Stimulated activated naive CD4-positive, alpha-beta T cell (primary cell): ENCODE data around the gene MRTFA.
A peak's percentile ranks its signal among the peaks of the same experiment; 100 is the strongest.
"Not testable (repeated sequence)": the region's sequence is repeated elsewhere in the genome, so short reads cannot be mapped to it uniquely, and the experiment has no call there.

Experiments
- DNase-seq, 6 experiments: peaks; one replicate each; lab custom pipeline; 2025; lab: John Stamatoyannopoulos, UW

Gene MRTFA

DNA sequence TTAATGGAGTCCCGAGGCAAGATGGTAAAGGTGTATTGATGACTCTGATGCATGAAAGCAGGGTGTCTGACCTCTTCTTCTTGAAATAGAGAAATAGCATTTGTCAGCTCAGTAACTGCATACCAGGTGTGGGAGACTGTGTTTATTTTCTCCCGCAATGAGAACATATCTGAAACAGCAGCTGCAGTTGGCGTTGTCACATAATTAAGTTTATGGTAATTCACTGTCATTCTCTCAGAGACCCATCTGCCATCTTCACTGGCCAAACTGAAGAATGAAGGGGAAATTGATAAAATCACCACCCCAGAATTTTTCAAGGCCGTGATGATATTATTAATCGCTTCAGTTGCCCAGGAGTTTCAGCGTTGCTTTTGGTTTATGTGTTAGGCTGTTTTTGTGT is 22.6 kb upstream of the MRTFA start:
- no peak for DNase-seq

GRCh38 chr22:40656651-40657050 is 20.1 kb upstream of the MRTFA start:
- not testable (repeated sequence) for DNase-seq

DNA sequence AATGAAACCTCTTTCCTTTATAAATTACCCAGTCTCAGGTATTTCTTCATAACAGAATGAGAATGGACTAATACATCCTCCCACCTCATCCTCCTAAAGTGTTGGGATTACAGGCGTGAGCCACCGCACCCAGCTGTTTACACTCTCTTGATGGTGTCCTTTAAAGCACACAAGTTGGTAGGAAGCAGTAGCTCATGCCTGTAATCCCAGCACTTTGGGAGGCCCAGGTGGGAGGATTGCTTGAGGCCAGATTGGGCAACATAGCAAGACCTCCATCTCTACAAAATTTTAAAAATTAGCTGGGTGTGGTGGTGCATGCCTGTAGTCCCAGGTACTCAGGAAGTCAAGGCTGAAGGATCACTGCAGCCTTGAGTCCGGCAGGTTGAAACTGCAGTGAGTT is 19.4 kb upstream of the MRTFA start:
- not testable (repeated sequence) for DNase-seq

- no peak for DNase-seq
These were observed 18.1 kb upstream of the MRTFA start for GRCh38 chr22:40654522-40655167.

- no peak for DNase-seq
These were observed 16.8 kb upstream of the MRTFA start for GRCh38 chr22:40653361-40653760.

- peak in 4 of 6 experiments; percentile 32 to 48 (median 39) for DNase-seq
These were observed 15.3 kb upstream of the MRTFA start for GRCh38 chr22:40651563-40652501.

GRCh38 chr22:40651057-40651456 is 14.5 kb upstream of the MRTFA start:
- DNase-seq, result no peak

DNA sequence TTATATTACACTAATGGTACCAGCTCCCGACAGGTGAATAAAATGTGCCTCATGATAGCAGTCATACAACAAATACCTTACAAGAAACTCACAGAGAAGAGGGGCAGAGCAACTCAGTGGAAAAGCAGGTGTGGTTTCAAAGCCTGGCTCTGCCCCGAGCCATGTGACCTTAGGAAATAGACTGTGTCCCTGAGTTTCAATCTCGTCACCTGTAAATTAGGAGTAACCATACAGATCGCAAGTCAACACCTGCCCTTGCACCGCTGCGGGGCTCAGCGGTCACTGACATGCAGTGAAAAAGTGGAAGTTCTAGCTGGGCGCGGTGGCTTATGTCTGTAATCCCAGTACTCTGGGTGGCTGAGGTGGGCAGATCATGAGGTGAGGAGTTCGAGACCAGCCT is 11.9 kb upstream of the MRTFA start:
- DNase-seq, result no peak

- no peak for DNase-seq
These were observed 9.2 kb upstream of the MRTFA start for GRCh38 chr22:40645579-40646197.

- no peak for DNase-seq
These were observed 5.8 kb upstream of the MRTFA start for GRCh38 chr22:40642316-40642715.

DNA sequence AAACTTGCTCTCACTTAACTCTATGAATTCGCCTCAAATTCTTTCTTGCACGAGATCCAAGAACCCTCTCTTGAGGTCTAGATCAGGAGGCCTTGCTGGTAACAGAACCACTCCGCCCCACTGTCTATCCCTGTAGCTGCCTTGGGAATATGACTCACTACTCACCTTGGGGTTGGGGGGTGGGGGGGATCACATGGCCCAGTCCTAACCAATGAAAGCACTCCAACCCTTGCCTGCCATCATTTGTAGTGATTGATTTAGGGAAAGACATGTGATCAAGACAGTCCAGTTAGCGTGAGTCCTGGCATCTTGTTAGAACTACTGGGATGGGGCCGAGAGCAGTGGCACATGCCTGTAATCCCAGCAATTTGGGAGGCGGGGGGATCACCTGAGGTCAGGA is 4.8 kb upstream of the MRTFA start:
- no peak for DNase-seq

DNA sequence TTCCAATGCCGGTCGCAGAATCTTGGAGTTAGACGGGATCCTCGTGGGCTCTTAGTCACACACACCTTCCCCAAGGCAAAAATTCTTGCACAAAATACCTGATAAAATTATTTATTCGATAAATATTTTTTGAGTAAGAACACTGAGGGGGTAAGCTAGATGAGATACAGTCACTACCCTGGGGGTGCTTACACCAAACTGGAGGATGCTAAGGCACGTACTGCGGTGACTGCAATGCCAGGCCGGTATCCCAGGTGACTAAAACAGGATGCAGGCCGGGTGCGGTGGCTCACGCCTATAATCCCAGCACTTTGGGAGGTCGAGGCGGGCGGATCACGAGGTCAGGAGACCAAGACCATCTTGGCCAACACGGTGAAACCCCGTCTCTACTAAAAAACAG is 1.7 kb upstream of the MRTFA start:
- DNase-seq, result no peak

DNA sequence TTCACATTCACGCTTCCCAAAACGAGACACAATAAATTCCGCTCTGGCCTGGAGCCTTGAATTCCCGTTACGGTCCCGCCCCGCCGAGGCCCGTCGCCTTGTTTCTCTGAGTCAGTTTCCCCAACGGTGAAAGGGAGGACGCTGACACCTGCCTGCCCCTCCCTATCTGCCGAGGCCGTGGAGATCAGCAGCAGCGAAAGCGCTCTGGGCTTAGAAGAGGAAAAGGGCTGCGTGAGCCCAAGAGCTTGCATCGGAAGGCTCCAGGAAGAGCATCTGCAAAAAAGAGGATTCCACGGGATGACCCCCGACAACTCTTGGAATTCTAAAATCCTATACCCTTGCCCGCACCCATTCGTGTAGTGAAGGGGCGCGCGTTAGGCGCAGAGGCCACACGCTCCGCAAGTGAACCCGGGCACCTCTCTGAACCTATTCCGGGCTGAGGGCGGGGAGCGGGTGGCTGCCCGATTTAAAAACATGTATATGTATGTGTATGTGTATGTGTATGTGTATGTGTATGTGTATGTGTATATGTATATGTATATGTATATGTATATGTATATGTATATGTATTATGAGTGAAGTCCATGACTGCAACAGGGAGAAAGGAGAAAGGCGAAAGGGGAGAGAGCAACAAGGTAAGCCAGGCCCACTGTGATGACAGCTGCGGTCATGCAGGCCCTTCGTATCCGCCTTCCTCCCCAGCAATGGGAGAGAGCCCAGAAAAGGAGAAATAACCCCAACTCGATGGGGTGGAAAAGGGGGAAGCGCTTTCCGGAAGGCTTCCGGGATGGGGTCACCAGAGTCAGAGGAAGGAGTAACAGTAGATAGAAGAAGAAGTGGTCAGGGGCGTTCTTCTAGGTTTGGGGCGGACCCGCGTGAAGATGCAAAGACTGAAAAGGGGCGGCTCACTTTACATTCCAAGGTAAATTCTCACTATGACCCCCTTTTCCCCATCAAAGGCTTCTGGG is 948 bp upstream of the MRTFA start:
- DNase-seq, result peak; percentile 27 to 87 (median 46)

DNA sequence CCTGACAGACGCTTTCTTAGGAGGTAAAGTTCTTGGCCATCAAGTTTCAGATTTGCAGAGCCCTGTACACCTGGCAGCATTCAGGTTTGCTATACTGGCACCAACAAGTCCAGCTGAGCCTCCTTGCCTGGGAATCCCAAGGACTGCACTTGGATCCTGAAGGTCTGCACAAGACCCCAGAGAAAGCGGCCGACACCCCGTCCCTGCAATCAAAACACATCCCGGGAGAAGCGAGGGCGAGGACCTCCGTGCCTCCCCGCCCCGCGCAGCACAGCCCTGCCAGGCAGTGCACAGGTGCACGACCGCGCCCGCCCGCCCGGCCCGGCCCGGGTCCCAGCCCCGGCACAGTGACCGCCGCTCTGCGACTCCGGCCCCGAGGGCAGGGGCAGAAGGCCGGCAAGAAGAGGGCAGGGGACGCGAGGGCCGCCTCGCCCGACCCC is 559 bp downstream of the MRTFA start:
- DNase-seq, result peak in 1 of 6 experiments; percentile 45

DNA sequence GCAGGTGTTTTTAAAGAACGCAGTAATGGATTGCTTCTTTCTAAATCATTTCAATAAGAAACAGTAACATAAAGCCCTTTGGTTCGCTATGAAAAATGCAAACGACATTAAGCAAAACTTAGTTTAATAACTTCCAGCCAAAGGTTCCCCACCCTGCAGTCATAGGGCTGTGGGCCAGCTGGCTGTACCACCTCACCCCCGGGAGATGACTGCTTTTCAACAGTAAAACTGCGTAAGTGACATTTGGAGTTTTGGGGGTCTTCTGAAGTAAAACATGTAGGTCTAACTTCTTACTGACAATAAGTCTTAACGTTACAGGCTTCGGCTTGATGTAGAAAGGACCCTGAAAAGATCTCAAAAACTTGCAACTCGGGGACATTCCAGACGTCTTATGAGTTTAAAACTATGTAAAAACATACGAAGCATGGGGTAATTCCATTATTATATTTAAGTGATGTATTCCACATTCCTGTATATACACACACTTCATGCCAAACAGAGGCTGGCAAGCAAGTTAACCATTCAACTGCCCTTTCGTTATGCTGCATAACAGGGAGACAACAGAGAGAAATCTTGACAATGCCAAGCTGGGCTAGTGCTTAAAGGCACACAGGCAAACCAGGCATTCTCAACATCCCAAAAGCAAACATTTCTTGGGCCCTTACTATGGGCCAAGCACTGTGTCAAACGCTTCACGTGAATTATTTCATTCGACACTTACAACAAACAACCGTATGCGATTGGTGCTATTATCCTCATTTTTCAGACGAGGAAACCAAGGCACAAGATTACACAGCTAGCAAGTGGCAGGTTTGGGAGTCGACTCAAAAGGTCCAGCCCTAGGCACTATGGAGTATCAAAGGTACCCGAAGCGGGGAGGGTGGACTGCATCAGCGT is 1.2 kb downstream of the MRTFA start:
- DNase-seq, result no peak

- DNase-seq, result no peak
These were observed 2.2 kb downstream of the MRTFA start for GRCh38 chr22:40634119-40634903.

- no peak for DNase-seq
These were observed 3.5 kb downstream of the MRTFA start for GRCh38 chr22:40633036-40633435.

GRCh38 chr22:40631925-40632324 is 4.6 kb downstream of the MRTFA start:
- no peak for DNase-seq

- no peak for DNase-seq
These were observed 8.0 kb downstream of the MRTFA start for GRCh38 chr22:40628354-40629042.
